Erythroblast (primary cell): ENCODE measurements around the gene ZNRF1.

Experiments
- GATA1 ChIP-seq: IDR thresholded peaks from 2 replicates; pipeline ENCODE4 v1.6.1; 2011; ENCODE audit warnings: low read depth, mild to moderate bottlenecking, control low read depth, low read length, moderate library complexity
- POLR2A ChIP-seq: IDR thresholded peaks from 2 replicates; pipeline ENCODE4 v1.6.1; 2011; ENCODE audit warnings: mild to moderate bottlenecking, low read length

DNA sequence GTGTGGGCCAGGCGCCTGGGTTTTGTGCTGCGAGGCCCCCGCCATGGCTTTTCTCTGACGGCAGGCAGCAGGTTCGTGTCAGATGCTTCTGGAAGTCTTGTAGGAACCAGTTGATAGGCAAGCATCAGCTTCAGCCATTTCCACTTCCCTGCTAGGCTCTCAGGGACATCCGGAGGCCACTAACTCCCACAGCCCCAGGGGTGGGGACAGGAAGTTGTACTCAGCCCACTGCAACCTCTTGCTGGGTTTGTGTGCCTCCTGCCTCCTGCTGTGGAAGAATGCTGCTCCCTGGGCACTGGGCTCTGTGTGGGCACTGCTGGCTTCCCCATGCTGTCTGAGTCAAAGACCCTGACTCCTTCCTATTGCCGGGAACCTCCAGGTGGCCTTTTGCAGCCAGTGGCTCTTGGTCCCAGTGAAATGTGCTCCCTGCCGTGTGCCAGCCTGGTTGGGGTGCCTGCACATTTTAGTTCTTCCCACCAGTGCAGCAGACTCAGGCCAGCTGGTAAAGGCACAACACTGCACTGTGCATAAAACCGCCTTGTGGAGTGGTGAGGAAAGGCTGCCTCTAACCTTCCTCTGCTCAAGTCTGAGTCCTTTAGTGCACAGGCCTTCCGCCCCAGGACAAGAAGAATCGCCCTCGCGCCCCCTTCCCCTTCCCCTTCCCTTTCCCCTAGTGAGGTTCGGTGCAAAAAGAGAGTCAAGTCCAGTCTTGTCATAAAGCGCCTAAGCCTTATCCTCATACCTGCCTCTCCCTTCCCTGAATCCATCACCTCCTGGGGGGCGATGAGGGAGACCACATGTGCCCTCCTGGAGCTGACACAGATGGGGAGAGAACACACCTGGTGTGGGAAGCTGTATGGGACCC, 101.1 kb downstream of the ZNRF1 start:
- TF ChIP-seq POLR2A (no peak), GATA1 (no peak)
